Panc1 (cell line): ENCODE results near the gene NEK7. TPM values are rescaled to one million over a fixed set of nuclear protein-coding genes. Genes with fewer than 3 reads are reported as not detected.
A peak's percentile ranks its signal among the peaks of the same experiment; 100 is the strongest.

Experiments used
- ATAC-seq: fragments of 200-7000 bp; cut with Tn5 transposase; 2 replicates; pipeline ENCODE4 v1.9.1; 2020; ENCODE audit warnings: mild to moderate bottlenecking, moderate library complexity
- BruUV-seq: library from RNA; stranded (reverse); fragments of 400-500 nt; replicated peaks from 2 replicates; lab custom pipeline; 2021; lab: Mats Ljungman, UMichigan
- CTCF ChIA-PET: fragments of 300-600 bp; sonication (Branson Sonifier 250); formaldehyde crosslinking; loops from one replicate; lab custom pipeline; 2022; ENCODE audit warnings: antibody characterized with exemption; lab: Charles Lee
- POLR2A ChIA-PET: fragments of 300-600 bp; sonication (Branson Sonifier 250); formaldehyde crosslinking; loops from one replicate; lab custom pipeline; 2022; ENCODE audit warnings: antibody characterized with exemption; lab: Charles Lee
- DNase-seq: peaks from one replicate; pipeline ENCODE4 v3.0.0-alpha.2; 2010; ENCODE audit warnings: low read depth, low spot score
- H3K27ac ChIP-seq: 2 replicates; pipeline ENCODE4 v1.5.1; 2011; ENCODE audit warnings: mild to moderate bottlenecking, low read length, inconsistent platforms
- H3K27me3 ChIP-seq: fragments of 200-500 bp; sonication (Bioruptor generic); 2 replicates; pipeline ENCODE4 v1.6.0; 2014; ENCODE audit warnings: low read length, inconsistent platforms; ENCODE audit not compliant: control insufficient read depth, insufficient read depth
- H3K36me3 ChIP-seq: fragments of 200-500 bp; sonication (Bioruptor generic); 2 replicates; pipeline ENCODE4 v1.5.1; 2014; ENCODE audit warnings: inconsistent platforms, mild to moderate bottlenecking, low read length, moderate library complexity; ENCODE audit not compliant: control insufficient read depth, insufficient read depth
- H3K4me1 ChIP-seq: 2 replicates; pipeline ENCODE4 v1.5.1; 2011; ENCODE audit warnings: inconsistent platforms, mild to moderate bottlenecking, low read length, moderate library complexity; ENCODE audit not compliant: control insufficient read depth, insufficient read depth
- H3K4me3 ChIP-seq, 2 experiments: 2 replicates each; pipeline ENCODE4 v1.5.1; 2011 to 2012; ENCODE audit warnings: low read depth in 2 of 2, low read length in 2 of 2, mild to moderate bottlenecking in 2 of 2, inconsistent platforms in 1 of 2, moderate library complexity in 1 of 2
- H3K9me3 ChIP-seq: fragments of 200-500 bp; sonication (Bioruptor generic); 2 replicates; pipeline ENCODE4 v1.5.1; 2014; ENCODE audit warnings: low read depth, mild to moderate bottlenecking, inconsistent platforms, low read length, moderate library complexity; ENCODE audit not compliant: control insufficient read depth, insufficient read depth
- CTCF ChIP-seq: fragments of 450-650 bp; IDR thresholded peaks from 2 replicates; pipeline ENCODE4 v1.5.1; 2017; ENCODE audit warnings: mild to moderate bottlenecking
- POLR2AphosphoS5 ChIP-seq: IDR thresholded peaks from 2 replicates; pipeline ENCODE4 v1.6.1; 2012; ENCODE audit warnings: mild to moderate bottlenecking, low read depth, low read length, moderate library complexity
- REST ChIP-seq, 2 experiments: IDR thresholded peaks; 2 replicates each; pipeline ENCODE4 v1.6.1; 2011 to 2012; ENCODE audit warnings: low read depth in 2 of 2, control low read depth in 1 of 2, low read length in 1 of 2, mild to moderate bottlenecking in 1 of 2, moderate library complexity in 1 of 2; ENCODE audit not compliant: insufficient read depth in 1 of 2
- SIN3A ChIP-seq: IDR thresholded peaks from 2 replicates; pipeline ENCODE4 v1.6.1; 2012; ENCODE audit warnings: low read depth, mild to moderate bottlenecking, low read length, moderate library complexity, borderline replicate concordance; ENCODE audit not compliant: insufficient read depth
- TCF7L2 ChIP-seq: IDR thresholded peaks from 2 replicates; pipeline ENCODE4 v1.6.1; 2011; ENCODE audit warnings: mild to moderate bottlenecking, low read depth, low read length, inconsistent platforms
- in situ Hi-C: cut with HindIII; loops from 2 replicates; pipeline ENCODE4 v1.10.0; 2016; ENCODE audit warnings: low sequenced_read_pairs, low pct_unique_long_range_greater_than_20kb
- intact Hi-C: fragments of 100-400 bp; cut with micrococcal nuclease; formaldehyde crosslinking; loops from one replicate; pipeline ENCODE4 v1.10.0; 2022; ENCODE audit not compliant: unreplicated experiment
- total RNA-seq: library from RNA; stranded (reverse); gene quantifications from one replicate; pipeline ENCODE4 v1.2.1, GENCODE V29; 2021; ENCODE audit not compliant: unreplicated experiment

The NEK7 gene
- total RNA-seq, 1 experiment from 2014 or later, result 53.0 TPM

GRCh38 chr1:198320759-198321158 is 164.0 kb downstream of the NEK7 start:
- H3K27me3 ChIP-seq, result no peaks in the 10 kb centered on the region
- BruUV-seq, result TSS peak; percentile 56
- in situ Hi-C loops (no loop called here), intact Hi-C loops (no loop called here)
- no peak for TF ChIP-seq SIN3A
- no peaks in the 10 kb centered on the region for H3K9me3 ChIP-seq
- H3K4me3 ChIP-seq, result no peak overlapping the region
- H3K4me1 ChIP-seq, result no peaks in the 10 kb centered on the region
- DNase-seq, result no peak
- ATAC-seq, result no peak
- H3K27ac ChIP-seq, result no peak overlapping the region
- H3K36me3 ChIP-seq, result no peaks in the 10 kb centered on the region; the same call in 1 of the 2 replicates
- CTCF ChIA-PET, result no interaction called here
- POLR2A ChIA-PET, result no interaction called here

GRCh38 chr1:198326232-198326631 is 169.4 kb downstream of the NEK7 start:
- Histone ChIP-seq H3K27me3 (no peaks in the 10 kb centered on the region), H3K4me3 (no peak overlapping the region), H3K27ac (no peak overlapping the region), H3K36me3 (no peaks in the 10 kb centered on the region; the same call in 1 of the 2 replicates), H3K4me1 (no peaks in the 10 kb centered on the region), H3K9me3 (no peaks in the 10 kb centered on the region)
- no TSS peak for BruUV-seq
- intact Hi-C loops, result no loop called here
- no peak for ATAC-seq
- TF ChIP-seq CTCF (no peak), REST (IDR thresholded peaks at IDR 0.05; ENCODE audit: insufficient read depth in 1 of 2, low read depth in 2 of 2, low read length in 1 of 2) (no peak), SIN3A (no peak), TCF7L2 (no peak), POLR2AphosphoS5 (no peak)
- no peak for DNase-seq
- POLR2A ChIA-PET, result no interaction called here
- CTCF ChIA-PET, result no interaction called here
- in situ Hi-C loops, result no loop called here

- CTCF ChIA-PET, result no interaction called here
- no peak overlapping the region for H3K4me3 ChIP-seq
- intact Hi-C loops (no loop called here), in situ Hi-C loops (no loop called here)
- no TSS peak for BruUV-seq
- H3K36me3 ChIP-seq, result no peaks in the 10 kb centered on the region
- no peak overlapping the region for H3K27ac ChIP-seq
- no peak for ATAC-seq
- POLR2A ChIA-PET, result no interaction called here
- no peaks in the 10 kb centered on the region for H3K4me1 ChIP-seq
- no peaks in the 10 kb centered on the region for H3K9me3 ChIP-seq
- DNase-seq, result no peak
- TF ChIP-seq POLR2AphosphoS5 (no peak), TCF7L2 (no peak), CTCF (no peak), SIN3A (no peak), REST (IDR thresholded peaks at IDR 0.05; ENCODE audit: insufficient read depth in 1 of 2, low read depth in 2 of 2, low read length in 1 of 2) (no peak)
- no peaks in the 10 kb centered on the region for H3K27me3 ChIP-seq
Measured at GRCh38 chr1:198326915-198327314, 170.1 kb downstream of the NEK7 start.
